WERI-Rb-1 (cell line): ENCODE results near the gene PLCH1.

Experiments used
- DNase-seq: peaks from one replicate; pipeline ENCODE4 v3.0.0-alpha.2; 2020
- H3K27ac ChIP-seq: fragments of 250-450 bp; sonication (Bioruptor Pico); 2 replicates; pipeline ENCODE4 v1.5.1; 2020; ENCODE audit warnings: mild to moderate bottlenecking, moderate library complexity
- H3K27me3 ChIP-seq: fragments of 250-450 bp; sonication (Bioruptor Pico); 2 replicates; pipeline ENCODE4 v1.5.1; 2021; ENCODE audit warnings: mild to moderate bottlenecking, low read depth, moderate library complexity; ENCODE audit not compliant: insufficient read depth, severe bottlenecking
- H3K36me3 ChIP-seq: fragments of 250-450 bp; sonication (Bioruptor Pico); 2 replicates; pipeline ENCODE4 v1.5.1; 2020; ENCODE audit warnings: mild to moderate bottlenecking, moderate library complexity
- H3K4me3 ChIP-seq: 2 replicates; pipeline ENCODE4 v1.5.1; 2011; ENCODE audit warnings: low read depth, mild to moderate bottlenecking, control low read depth, low read length
- H3K9me3 ChIP-seq: fragments of 250-450 bp; sonication (Bioruptor Pico); 2 replicates; pipeline ENCODE4 v1.5.1; 2021; ENCODE audit warnings: mild to moderate bottlenecking, moderate library complexity; ENCODE audit not compliant: severe bottlenecking
- CTCF ChIP-seq: IDR thresholded peaks from 2 replicates; pipeline ENCODE4 v1.5.1; 2011; ENCODE audit warnings: low read depth, mild to moderate bottlenecking, control low read depth, inconsistent platforms, low read length

PLCH1 gene

GRCh38 chr3:155481591-155481990, 263.3 kb downstream of the PLCH1 start:
- Histone ChIP-seq H3K27me3 (no peaks in the 10 kb centered on the region), H3K27ac (no peak overlapping the region), H3K4me3 (no peak overlapping the region), H3K36me3 (no peaks in the 10 kb centered on the region), H3K9me3 (no peaks in the 10 kb centered on the region)
- DNase-seq: no peak
- TF ChIP-seq CTCF: no peak

GRCh38 chr3:155481089-155481488, 263.8 kb downstream of the PLCH1 start:
- Histone ChIP-seq H3K27ac (no peak overlapping the region), H3K36me3 (no peaks in the 10 kb centered on the region), H3K9me3 (no peaks in the 10 kb centered on the region), H3K4me3 (no peak overlapping the region), H3K27me3 (no peaks in the 10 kb centered on the region)
- DNase-seq: no peak
- no peak for TF ChIP-seq CTCF

- Histone ChIP-seq H3K27me3 (no peaks in the 10 kb centered on the region), H3K27ac (no peak overlapping the region), H3K36me3 (no peaks in the 10 kb centered on the region), H3K4me3 (no peak overlapping the region), H3K9me3 (no peaks in the 10 kb centered on the region)
- DNase-seq: no peak
- no peak for TF ChIP-seq CTCF
These were observed 279.2 kb downstream of the PLCH1 start for GRCh38 chr3:155465664-155466063.

GRCh38 chr3:155462672-155463071, 282.2 kb downstream of the PLCH1 start:
- no peaks in the 10 kb centered on the region for H3K27me3 ChIP-seq
- DNase-seq: no peak
- no peaks in the 10 kb centered on the region for H3K9me3 ChIP-seq
- H3K36me3 ChIP-seq: no peaks in the 10 kb centered on the region
- no peak for TF ChIP-seq CTCF
- no peak overlapping the region for H3K4me3 ChIP-seq
- no peak overlapping the region for H3K27ac ChIP-seq

GRCh38 chr3:155457591-155457990, 287.3 kb downstream of the PLCH1 start:
- H3K27ac ChIP-seq: no peak overlapping the region

More at GRCh38 chr3:155457591-155457990, 287.3 kb downstream of the PLCH1 start:
- Histone ChIP-seq H3K9me3 (no peaks in the 10 kb centered on the region), H3K36me3 (no peaks in the 10 kb centered on the region), H3K4me3 (no peak overlapping the region), H3K27me3 (no peaks in the 10 kb centered on the region)
- no peak for TF ChIP-seq CTCF
- DNase-seq: no peak
